GM19452 (cell line): ENCODE data around the gene LIN28A.

Source experiments
- ATAC-seq: cut with Tn5 transposase; IDR thresholded peaks from one replicate; pipeline ENCODE4 v1.9.1; 2021; ENCODE audit not compliant: unreplicated experiment

LIN28A gene

GRCh38 chr1:26432793-26433192, 22.2 kb downstream of the LIN28A start:
- ATAC-seq: no peak

GRCh38 chr1:26434161-26434752, 23.6 kb downstream of the LIN28A start:
- no peak for ATAC-seq

GRCh38 chr1:26438041-26438440, 27.4 kb downstream of the LIN28A start:
- no peak for ATAC-seq

GRCh38 chr1:26440259-26440658, 29.6 kb downstream of the LIN28A start:
- ATAC-seq: no peak

- ATAC-seq: no peak
Measured at GRCh38 chr1:26449868-26450267, 39.3 kb downstream of the LIN28A start.

GRCh38 chr1:26450908-26451307, 40.3 kb downstream of the LIN28A start:
- ATAC-seq: no peak

GRCh38 chr1:26452459-26453183, 42.0 kb downstream of the LIN28A start:
- no peak for ATAC-seq

- no peak for ATAC-seq
Measured at GRCh38 chr1:26459148-26459547, 48.5 kb downstream of the LIN28A start.

GRCh38 chr1:26459573-26460031, 49.0 kb downstream of the LIN28A start:
- ATAC-seq: no peak

- no peak for ATAC-seq
Measured at GRCh38 chr1:26468911-26469310, 58.3 kb downstream of the LIN28A start.

GRCh38 chr1:26469558-26469957, 58.9 kb downstream of the LIN28A start:
- ATAC-seq: no peak

- no peak for ATAC-seq
Measured at GRCh38 chr1:26470878-26471497, 60.4 kb downstream of the LIN28A start.

- ATAC-seq: peak; percentile 9
Measured at GRCh38 chr1:26471498-26472319, 61.1 kb downstream of the LIN28A start.

- ATAC-seq: peak; percentile 43
Measured at GRCh38 chr1:26472320-26472900, 61.8 kb downstream of the LIN28A start, which contains the start of gene HMGN2. Gene HMGN2, plus strand, starts transcription at chr1:26472440. Its CDS starts 173 bp downstream, at chr1:26472613.

- peak; percentile 68 for ATAC-seq
Measured at GRCh38 chr1:26472901-26473845, 62.6 kb downstream of the LIN28A start.

GRCh38 chr1:26474818-26475217, 64.2 kb downstream of the LIN28A start:
- no peak for ATAC-seq

- ATAC-seq: no peak
Measured at GRCh38 chr1:26475989-26476388, 65.4 kb downstream of the LIN28A start.

- no peak for ATAC-seq
Measured at GRCh38 chr1:26476958-26477357, 66.3 kb downstream of the LIN28A start.

- no peak for ATAC-seq
Measured at GRCh38 chr1:26477446-26478152, 67.0 kb downstream of the LIN28A start.
